Left forelimb (tissue), 1 donor: ENCODE results near the gene TRPM2.

Experiments
- DNase-seq: peaks from one replicate; pipeline ENCODE4 v3.0.0-alpha.2; 2018; ENCODE audit warnings: low spot score

TRPM2 gene

DNA sequence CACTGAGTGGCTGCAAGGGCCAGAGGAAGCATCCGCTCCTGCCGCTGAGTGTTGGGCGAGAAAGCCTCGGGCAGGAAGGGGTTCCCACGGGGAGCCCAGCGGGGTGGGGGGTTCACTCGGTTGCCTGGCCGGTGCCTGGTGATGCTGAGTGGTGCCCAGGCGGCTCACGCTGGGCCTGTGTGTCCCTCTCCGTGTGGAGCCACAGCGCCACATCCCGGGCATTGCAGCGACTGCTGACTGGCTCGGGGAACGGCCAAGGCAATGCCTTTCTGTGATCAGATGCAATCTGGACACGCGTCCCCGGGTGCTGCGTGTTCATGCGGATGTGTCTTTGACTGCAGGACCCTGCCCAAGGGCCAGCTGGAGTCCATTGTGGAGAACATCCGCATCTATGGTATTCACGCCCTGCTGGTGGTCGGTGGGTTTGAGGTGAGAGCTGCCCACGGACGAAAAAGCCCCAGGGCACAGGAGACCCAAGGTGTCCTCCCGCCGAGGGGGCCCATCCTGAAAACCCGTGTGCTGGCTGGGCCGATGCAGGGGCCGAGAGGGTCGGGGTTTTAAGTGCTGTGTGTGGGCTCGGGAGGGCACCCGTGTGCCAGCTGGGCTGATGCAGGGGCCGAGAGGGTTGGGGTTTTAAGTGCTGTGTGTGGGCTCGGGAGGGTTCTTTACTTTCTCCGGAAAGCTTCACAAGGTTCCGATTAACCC is 30.6 kb upstream of the TRPM2 start:
- no peak for DNase-seq

DNA sequence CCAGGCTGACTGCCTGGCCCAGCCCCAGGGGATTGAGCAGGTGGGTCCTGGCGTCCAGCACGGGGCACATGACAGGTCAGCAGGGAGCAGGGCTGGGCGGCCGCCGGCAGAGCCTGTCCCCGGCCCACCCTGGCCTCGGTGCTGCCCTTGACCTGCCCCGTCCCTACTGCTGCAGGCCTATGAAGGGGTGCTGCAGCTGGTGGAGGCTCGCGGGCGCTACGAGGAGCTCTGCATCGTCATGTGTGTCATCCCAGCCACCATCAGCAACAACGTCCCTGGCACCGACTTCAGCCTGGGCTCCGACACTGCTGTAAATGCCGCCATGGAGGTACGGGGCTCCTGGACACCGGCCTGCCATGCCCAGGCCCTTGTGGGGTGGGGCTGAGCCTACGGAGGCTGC is 29.8 kb upstream of the TRPM2 start:
- DNase-seq: no peak

DNA sequence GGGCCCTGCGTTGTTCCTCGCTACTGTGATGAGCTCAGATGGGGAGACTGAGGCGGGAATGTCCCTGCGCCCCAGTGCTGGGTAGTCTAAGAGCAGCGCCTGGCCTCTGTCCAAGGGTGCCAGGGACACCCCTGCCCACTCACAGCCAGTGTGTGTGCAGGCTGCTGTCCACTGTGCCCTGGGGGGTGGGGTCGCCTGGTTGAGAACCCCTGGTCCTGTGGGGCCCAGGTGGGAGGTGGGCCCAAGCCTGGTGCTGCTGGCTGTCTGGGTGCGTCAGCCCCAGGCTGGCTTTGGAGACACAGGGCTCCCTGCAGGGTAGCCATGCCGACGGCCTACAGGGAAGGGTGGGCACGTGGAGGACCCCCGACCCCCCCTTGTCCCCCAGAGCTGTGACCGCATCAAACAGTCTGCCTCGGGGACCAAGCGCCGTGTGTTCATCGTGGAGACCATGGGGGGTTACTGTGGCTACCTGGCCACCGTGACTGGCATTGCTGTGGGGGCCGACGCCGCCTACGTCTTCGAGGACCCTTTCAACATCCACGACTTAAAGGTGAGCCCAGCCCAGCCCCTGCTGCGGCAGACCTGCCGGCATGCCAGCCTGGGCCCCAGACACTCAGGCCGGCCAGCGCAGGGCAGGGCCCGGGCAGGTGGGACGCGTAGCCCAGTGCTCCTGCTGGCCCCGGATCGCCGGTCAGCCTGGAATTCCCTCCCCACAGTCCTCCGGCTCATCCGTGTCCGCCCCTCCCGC is 29.1 kb upstream of the TRPM2 start:
- no peak for DNase-seq

DNA sequence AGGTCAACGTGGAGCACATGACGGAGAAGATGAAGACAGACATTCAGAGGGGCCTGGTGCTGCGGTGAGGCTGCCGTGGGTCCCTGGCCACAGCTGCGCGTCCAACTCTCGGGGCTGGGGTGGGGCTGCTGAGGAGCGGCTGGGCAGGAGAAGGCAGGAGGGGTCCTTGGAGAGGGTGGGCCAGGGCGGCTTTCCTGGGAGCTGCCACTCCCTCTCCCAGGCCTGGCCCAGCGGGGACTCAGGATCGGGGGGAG is 28.6 kb upstream of the TRPM2 start:
- no peak for DNase-seq

DNA sequence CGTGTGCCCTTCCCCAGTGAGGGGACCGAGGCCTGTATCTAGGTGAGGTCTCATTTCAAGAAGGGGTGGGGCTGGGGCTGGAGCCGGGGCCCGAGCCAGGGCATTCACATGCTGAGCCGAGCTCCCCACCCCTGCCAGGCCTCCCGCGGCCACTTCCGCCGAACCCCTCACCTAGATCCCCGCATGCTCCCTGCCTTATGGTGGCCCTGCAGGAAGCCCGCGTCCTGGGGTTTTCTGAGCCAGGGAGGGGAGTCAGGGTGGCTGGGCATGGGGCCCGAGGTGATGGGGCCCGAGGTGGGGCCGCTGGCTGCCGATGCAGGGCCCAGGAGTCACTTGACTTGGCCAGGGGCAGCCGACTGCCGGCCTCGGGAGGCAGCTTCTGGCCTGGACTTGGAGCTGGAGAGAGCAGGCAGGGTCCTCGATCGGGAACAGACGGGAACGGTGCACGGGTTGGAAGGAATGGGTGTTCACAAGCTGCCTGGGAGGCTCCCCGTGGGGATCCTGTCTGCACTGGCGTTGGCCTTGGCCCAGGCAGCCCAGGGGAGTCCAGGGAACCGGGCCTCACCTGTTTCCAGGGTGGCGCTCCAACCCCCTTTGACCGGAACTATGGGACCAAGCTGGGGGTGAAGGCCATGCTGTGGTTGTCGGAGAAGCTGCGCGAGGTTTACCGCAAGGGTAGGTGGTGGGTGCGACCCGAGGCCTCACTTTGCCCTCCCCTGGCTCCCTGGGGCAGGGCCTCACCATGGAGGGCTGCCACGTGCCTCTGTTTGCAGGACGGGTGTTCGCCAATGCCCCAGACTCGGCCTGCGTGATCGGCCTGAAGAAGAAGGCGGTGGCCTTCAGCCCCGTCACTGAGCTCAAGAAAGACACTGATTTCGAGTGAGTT is 27.8 kb upstream of the TRPM2 start:
- no peak for DNase-seq

DNA sequence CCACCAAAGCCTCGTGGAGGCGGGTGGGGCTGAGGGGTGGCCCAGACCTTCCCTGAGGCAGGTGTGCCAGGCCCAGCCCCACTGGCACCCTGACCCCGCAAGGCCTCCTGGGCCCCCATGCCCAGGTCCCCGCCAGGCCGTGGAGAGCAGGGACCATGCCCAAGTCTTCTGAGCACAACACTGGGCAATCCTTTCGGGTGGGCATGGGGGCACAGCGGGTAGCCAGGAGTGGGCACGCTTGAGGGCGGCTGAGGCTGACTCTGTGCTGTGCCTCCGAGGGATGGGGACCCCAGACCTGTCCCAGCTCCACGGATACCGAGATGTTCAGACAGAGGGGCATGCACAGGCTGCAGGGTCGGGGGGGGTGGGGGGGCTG is 27.2 kb upstream of the TRPM2 start:
- no peak for DNase-seq

DNA sequence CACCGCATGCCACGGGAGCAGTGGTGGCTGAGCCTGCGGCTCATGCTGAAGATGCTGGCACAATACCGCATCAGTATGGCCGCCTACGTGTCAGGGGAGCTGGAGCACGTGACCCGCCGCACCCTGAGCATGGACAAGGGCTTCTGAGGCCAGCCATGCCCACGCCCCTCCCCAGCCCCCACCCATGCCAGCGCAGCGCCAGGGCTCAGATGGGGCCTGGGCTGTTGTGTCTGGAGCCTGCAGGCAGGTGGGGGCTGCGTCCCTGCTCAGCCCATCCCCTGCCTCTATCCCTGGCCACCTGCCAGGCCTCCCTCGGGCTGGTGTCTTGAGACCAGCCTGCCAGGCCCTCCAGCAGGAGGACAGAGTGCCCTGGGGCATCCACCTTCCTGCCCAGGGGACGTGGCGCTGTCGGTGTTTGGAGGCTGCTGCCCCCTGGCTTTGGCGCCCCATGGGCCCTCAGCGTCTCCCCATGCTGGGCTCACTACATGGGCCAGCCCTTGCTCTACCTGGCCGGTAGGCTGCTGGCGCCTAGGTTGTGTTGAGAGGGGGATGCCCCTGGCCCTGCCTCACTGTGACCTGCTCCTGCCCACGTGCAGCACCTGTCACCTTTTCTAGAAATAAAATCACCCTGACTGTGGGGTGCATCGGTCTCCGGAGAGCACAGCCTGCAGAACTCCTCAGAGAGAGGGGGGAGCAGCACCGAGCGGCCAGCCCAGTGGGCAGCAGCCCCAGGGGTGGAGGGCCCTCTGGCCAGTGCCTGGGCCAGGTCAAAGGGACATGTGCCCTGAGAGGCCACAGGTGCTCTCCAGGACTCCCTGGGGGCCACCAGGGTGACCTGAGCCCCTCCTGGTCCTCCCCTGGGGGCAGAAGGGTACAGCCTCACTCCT is 26.5 kb upstream of the TRPM2 start:
- no peak for DNase-seq

DNA sequence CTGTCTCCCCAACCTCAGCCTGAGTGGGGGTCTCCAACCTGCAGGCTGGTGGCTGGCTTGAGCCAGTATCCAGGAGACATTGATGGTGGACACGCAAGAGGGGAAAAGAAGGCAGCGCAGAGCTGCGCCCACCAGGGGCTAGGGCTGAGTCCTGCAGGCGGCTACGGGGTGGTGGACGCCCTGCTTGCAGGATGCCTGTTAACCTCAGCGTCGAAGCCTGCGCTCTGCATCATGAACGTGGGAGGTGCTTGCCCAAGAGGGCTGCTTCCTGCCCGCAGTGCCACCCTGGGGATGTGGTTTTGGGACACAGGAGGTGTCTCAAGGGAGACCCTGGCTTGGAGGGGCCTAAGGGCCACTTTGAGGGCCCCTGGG is 25.8 kb upstream of the TRPM2 start:
- no peak for DNase-seq

DNA sequence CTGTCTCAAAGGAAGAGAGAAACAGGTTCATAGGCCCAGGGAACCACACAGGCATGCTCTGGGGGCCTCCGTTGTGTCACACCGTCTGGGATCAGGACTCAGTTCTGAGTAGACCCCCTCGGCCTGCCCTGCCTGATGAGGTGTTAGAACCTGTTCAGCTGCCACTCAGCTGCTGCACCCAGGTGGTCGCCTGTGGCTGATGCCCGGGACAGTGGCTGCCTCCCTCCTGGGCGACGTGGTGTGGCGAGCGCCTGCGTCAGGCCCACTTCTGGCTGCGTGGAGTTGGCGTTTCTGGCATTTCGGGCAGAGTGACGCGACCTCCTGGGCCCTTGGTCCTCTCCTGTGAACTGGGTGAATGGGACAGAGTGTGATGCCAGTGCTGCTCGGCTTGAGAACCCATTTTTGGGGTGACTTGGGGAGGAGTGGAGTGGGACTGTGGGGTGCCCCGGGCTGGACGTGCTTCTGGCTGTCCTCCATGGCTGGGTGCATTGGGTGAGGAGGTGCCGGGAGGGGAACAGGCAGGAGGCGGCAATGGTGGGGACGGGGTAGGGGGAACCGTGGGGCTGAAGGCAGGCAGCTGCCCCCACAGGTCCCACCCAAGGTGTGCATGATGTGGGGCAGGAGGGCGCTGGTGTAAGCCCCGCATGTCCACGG is 25.1 kb upstream of the TRPM2 start:
- DNase-seq: no peak

DNA sequence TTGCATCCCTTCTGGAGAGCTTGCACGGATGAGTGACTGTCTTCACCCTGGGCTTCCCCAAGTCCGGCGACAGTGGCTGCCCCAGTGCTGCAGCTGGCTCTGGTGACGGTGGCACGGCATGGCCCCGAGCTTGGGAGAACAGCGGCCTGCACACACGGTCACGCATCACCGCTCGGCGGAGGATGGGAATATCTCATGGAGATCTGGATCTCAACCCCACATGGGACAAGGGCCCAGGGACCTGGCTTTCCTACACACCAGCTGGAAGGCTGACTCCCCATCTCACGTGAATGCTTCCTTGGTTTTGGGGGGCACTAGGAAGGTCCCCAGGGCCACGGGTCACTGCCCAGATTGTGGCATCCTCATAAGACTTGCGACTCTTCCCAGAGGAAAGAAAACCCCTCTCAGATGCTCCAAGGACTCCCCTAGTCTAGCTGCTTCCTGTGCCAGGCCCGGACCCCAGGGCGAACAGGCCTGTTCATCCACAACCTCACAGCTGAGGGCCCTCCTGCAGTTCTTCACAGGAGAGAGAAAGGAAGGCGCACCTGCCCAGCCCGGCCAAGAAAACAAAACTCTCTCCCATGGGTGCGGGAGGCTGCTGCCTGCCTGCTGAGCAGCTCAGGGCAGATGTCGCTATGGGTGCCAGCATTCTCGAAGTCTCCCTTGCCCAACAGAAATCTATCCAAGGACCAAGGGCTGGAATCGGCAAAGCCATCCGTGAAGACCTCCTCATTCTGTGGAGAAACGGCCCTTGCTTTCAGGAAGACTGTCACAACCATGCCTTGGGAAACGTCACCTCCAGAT is 24.1 kb upstream of the TRPM2 start:
- no peak for DNase-seq

DNA sequence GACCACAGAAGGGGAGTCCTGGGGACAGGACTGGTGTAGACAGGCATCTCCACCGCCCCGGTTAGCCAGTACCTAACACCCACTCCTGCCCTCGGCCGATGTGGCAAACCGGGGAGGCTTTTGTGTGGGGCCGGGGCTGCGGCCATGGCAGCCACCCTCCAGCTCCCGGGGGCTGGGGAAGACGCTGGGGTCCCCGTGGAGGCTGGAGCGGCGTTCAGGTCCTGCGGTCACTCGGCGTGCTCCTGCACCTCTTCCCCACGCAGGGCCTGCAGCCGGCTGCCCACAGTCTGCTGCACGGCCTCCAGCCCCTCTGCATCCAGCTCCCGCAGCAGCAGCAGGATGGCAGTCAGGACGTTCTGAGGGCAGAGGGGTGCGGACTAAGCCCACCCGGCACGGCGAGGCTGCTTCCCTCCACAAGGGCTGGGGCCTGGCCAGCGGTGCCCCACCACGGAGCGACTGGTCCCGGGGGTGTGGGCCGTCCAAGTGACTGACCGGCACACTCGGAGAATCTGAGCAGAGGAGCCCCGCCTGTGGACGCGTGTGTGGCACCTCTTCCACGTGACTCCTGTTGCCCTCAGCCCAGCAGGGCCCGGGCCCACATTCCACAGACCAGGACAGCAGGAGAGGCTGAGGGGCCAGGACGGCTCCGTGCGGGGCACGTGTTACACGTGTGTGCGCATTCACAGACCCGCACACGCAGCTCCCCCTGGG is 23.3 kb upstream of the TRPM2 start:
- DNase-seq: no peak

DNA sequence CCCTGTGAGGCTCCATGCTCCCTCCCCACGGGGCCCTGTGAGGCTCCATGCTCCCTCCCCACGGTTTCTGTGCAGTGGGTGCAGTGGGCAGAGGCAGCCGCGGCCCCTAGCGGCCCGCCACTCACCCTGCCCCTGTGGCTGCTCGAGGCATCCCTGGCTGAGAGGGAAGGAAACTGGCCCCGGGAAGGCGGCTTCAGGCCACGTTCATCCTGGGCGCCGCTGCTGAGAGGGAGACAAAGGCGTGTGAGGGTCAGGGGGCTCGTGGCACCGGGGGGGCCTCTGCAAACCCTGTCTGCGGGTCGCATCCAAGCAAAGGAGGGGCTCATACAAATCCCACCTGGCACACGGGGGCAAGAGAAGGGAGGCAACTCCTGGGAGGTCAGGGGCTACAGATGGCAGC is 22.7 kb upstream of the TRPM2 start:
- DNase-seq: no peak

DNA sequence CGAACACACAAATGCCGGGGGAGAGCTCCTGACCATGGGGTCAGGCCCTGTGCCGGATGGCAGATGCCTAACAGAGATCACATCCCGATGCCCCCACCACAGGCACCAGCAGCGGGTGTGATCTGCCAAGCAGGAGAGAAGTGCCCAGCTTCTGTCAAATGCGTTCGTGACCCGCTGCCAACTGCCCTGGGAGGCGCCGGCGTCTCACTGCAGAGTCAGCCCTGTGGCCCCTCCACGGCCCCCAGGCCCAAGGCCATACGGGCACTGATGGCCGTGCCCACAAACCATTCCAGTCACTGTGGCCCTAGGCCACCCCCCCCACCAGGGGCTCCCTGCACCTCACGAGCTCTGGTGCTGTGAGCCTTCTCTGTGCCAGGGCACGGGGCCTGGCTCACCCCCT is 22.2 kb upstream of the TRPM2 start:
- DNase-seq: no peak

DNA sequence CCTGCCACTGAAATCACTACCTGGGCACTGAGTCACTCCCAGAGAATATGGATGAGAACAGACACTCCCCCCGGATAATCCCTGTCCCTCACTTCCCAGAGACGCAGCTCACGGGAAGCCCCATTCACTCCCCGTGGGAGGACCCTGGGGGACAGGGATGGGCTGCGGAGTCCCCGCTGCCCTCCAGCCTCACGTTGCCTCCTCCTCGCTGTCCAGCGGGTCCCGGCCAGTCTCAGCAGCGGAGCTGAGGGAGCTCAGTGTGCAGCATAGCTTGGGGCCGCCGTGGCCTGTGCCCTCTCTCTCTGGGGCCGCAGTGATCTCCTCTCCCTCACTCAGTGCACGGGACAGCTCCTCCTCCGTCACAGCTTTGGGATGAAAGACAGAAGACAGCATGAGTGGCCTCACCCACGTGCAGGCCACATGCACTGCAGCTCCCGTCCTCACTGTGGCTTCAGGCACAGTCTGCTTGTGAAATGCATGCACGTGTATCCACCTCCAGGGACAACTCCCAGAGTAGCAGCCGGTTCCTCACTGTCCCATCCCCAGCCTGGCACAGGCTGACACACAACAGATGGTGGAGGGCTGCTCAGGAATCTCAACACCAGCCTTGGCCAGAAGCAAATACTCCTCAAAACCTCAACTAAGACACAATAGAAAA is 21.6 kb upstream of the TRPM2 start:
- DNase-seq: no peak

DNA sequence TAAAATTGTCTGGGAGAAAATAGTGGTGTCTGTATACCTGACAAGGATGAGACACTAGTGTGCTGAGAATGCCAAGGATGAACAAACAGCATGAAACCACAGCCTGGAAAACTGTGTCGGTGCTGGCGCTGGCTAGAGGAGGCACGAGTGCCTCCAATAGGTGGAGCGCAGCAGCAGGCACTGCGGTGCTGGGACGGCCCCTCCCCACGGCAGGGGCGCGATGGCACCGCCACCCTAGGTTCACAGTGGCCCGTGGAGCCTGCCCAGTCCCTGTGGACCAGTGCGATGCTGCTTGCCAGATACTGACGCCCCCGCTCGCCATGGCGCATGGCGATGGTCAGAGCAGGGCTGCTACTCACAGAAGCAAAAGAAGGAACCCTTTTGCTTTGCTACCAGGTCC is 21.0 kb upstream of the TRPM2 start:
- no peak for DNase-seq

DNA sequence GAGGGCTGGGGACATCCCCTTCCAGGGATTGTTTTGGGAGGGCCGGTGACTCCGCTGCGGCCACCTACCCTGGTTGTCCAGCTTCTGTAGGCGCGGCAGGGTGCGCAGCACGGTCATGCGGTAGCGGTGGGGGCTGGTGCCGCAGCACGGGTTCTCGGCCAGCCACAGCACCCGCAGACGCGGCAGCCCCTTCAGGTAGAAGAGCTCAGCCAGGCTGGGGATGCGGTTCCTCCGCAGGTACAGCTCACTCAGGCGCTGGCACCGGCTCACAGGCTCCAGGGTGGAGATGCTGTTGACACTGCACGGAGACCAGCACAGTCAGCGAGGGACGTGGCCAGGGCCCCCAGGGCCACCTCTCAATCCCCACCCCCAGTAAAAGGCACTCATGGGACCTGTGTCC is 20.5 kb upstream of the TRPM2 start:
- DNase-seq: no peak

DNA sequence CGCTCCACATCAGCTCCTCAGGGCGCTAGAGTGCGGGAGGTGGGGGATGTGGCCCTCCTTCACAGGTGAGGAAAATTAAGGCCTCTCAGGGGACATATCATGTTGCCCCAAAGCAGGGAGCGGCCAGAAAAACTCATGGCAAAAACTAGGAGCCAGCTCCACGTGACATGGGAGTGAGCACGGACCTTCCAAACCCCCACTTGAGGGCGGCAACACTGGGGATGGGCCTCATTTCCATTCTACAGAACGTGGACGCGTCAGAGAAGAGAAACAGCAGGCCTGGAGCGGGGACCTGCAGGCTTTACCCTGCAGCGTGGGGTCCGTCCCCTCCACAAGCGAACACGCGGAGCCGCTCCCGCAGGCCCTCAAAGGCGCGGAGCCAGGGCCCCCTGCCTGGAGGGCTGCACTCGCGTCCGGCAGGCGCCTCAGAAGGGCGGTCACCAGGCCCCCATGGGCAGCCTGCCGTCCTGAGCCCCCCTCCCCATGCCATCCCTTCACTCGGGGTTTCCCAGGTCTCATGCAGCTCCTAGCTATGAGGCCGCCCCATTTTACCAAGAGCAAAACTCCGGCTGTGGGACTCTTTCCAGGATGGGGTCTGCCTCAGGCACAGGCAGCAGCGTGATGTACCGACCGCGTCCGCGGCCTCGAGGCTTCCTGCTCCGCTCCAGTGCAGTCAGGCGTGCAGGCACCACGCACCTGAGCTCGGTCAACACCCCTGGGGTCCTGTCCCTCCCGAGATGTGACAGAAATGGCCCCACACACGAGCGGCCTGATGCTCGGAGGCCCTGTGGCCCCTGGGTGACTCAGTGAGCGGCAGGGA is 19.7 kb upstream of the TRPM2 start:
- no peak for DNase-seq

DNA sequence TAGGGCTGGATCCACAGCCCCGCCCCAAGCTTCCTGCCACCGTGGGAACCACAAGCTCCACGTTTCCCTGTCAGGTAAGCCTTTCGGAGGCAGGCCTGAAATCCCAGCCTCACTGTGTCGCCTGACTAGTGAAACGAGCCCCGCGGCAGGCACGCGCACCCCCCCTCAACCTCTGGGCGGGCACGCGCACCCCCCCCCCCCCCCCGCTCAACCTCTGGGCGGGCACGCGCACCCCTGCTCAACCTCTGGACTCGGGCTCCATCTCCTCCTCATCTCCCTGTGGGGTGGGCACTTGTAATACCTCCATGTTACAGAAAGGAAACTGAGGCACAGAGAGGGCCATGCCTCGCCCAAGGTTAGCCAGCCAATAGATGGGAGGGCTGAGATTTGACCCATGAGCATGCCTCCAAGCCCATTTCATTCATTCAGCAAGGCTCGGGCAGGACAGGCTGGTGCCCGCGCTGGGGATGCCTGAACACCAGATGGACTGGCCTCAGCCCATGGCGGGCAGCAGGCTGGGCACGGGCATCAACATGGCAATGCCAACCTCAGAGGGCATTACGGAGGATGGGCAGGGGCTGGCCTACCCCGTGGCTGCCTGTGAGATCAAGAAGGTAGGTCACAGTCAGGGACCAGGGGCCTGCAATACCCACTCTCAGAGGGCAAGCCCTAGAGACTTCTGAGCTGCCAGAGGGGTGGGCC is 18.9 kb upstream of the TRPM2 start:
- no peak for DNase-seq
